Activated CD4-positive, alpha-beta T cell treated with anti-CD3 and anti-CD28 coated beads, Interleukin-2, amount 50 U/mL, for 48 hours (primary cell): ENCODE data around the gene GABARAP.
A peak's percentile ranks its signal among the peaks of the same experiment; 100 is the strongest.

Experiments
- DNase-seq, 2 experiments: peaks; one replicate each; pipeline ENCODE4 v3.0.0-alpha.2; 2020

The GABARAP gene

DNA sequence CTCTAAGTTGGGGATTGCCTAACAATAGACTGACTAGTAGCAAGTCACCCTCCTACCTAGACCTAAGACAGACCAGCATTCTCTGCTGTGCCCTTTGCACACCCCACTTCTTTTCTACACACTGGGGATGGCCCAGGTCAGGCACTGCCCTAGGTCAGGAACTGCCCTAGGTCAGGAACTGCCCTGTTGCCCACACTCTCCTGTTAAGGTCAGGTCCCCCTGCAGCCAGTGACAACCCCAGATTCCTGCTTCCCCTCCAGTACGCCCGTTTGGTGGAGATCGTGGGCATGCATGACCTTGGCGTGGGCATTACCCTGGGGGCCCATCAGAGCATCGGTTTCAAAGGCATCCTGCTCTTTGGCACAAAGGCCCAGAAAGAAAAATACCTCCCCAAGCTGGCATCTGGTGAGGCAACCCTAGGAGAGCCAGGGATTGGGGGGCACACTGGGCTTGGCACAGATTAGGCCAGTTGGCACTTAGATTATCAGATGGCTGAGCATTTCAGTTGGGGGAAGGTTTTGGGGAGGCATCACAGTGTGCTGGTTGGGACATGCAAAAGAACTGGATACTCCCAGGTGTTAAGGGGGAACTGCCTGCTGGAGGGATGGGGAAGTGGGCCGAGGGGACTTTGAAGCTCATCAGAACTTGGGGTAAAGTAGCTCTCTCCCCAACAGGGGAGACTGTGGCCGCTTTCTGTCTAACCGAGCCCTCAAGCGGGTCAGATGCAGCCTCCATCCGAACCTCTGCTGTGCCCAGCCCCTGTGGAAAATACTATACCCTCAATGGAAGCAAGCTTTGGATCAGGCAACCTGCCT lies 20.8 kb downstream of the GABARAP start:
- DNase-seq: no peak

DNA sequence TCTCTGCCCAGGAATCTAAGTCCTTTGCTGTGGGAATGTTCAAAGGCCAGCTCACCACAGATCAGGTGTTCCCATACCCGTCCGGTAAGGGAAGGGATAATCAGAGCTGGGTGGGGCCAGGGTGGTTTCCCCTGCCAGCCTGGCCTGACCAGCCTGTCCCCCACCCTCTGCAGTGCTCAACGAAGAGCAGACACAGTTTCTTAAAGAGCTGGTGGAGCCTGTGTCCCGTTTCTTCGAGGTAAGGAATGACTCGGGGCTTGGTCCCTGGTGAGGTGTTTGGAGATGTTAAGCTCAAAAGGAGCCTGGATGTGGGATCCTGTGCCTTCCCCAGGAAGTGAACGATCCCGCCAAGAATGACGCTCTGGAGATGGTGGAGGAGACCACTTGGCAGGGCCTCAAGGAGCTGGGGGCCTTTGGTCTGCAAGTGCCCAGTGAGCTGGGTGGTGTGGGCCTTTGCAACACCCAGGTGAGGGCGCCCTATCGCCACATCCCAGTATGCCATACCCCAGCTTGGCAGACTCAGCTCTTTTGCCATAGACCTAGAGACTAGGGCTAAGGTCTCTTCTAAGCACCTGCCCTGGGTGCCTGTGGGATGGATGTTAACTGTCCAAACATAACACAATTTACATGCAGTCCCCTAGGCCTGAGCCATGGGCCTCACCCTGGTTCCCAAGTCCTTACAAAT lies 21.5 kb downstream of the GABARAP start:
- peak; percentile 66 to 72 for DNase-seq

DNA sequence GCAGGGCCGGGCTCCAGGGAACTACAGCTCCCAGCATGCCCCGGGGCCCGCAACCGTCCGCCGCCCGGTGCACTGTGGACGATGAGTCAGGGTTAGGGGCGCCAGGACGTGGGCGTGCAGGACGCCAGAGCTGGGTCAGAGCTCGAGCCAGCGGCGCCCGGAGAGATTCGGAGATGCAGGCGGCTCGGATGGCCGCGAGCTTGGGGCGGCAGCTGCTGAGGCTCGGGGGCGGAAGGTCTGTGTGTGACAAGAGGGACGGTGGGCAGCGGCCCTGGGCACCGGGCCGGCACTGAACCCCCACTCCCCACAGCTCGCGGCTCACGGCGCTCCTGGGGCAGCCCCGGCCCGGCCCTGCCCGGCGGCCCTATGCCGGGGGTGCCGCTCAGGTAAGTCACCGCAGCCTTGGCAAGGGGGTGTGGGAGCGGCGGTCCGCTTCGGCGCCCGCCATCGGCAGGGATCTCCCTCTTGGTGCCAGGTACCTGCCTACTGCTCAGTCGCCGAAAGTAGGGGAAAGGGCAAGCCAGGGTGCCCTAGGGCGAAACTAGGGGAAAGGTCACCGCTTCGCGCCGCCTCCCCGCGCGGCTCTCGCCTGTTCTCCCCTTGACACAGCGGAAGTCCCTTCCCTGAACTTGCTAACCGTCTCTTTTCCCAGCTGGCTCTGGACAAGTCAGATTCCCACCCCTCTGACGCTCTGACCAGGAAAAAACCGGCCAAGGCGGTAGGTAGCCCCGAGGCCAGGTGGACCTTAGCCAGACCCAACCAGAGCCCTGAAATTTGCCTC lies 22.2 kb downstream of the GABARAP start, which contains the start of the genes ACADVL and DLG4:
ACADVL (plus strand) TSS at position 127 of the 781 bp plus-strand sequence; CDS start at position 174, 47 bp downstream.
DLG4 (minus strand) TSS at position 25 of the 781 bp plus-strand sequence.
- DNase-seq: peak; percentile 87 to 90

DNA sequence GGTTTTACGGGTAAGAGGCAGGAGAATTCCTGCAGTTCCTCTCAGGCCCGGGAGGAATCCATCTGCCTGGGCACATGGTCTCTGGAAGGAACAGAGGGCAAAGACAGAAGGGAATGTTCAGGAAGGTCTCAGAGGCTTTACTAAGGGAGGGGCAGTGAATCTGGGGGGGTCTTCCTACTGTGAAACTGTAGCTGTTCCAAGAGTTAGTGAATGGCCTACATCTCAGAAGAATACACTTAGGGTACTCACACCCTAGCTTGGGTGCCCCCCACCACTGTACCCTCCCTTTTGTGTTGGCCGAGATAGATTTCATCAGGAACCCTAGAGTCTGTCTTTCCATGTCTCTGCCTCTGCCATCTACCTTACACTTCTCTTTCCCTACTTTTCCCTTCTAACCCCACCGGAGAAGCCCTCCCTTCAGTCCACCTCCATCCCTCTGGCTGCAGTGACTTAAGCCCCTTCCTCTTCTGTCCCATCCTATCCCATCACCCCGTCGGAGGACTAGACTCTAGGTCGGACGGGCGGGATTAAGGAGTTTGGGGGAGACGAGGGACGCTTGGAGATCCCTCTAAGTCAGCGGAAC lies 22.9 kb downstream of the GABARAP start:
- DNase-seq: no peak

DNA sequence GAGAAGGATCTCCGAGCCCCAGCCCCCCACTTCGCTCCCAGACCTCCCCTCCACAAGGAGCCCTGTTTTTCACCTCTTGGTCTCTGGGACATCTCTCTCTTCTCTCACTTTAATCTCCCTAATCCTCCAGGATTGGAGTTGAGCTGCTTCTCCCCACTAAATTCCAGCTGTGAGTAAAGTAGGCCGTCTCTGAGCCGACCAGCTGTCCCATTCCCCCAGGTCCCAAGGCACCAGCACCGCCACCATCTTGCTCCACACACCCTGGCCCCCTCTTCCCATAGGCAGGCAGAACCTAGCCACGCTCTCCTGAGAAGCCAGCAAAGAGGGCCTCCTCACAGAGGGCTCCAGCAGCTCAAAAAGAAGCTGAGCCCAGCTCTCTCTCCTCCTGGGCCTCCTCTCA lies 23.5 kb downstream of the GABARAP start:
- no peak for DNase-seq

DNA sequence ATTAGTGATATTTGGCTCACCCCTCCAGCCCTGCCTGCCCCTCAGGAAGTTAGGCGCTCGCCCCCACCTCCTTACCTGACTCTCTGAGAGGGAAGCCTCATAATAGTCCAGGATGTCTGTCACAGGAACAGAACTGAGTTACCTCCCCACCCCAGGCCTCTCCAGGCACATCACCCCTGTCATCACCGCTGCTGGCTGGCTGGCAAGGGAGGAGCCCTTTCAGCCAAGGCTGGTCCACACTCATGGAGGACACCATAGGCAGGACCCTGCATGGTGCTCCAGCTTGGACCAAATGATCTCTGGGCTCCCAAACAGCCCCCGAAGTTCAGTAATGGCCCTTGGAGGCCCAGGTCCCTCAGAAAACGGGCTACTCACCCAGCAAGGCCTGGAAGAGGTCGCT lies 24.1 kb downstream of the GABARAP start:
- no peak for DNase-seq

DNA sequence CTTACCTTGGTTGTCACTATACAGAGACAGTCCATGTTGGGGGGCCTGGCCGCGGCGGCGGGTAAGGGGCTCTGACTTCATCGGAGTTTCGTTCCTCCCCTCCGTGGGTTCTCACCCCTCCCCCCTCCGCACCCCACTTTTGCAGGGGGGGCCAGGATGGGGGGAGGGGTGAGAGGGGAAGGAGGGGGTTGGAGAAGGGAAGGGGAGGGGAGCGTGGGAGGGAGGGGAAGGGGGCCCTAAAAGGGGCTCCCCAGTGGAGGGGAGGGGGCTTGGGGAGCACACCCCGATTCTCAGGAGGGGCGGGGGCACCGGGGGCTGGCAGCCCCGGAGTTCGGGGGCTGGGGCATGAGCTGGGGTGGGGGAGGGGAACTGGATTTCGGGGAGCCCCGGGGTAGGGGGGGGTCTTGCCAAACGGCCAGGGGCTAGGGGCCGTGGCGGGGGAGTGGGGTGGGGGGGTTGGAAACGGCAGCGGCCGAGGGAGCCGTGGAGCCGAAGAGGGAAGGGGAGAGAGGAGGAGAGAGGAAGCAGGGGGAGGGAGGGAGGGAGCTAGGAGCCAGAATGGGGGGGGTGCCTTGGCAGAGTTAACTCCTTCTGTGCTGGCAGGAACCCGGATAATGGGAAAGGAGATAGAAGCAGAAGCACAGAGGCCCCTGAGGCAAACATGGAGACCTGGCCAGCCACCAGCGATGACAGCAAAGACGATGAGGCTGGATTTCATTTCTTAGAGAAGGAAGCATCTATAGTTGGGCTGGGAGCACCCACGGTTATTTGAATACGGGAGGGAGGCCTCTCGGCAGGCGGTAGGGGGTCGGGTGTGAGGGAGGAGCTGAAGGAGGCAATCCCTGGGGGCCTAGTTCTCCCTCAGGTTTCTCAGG lies 24.9 kb downstream of the GABARAP start:
- no peak for DNase-seq

DNA sequence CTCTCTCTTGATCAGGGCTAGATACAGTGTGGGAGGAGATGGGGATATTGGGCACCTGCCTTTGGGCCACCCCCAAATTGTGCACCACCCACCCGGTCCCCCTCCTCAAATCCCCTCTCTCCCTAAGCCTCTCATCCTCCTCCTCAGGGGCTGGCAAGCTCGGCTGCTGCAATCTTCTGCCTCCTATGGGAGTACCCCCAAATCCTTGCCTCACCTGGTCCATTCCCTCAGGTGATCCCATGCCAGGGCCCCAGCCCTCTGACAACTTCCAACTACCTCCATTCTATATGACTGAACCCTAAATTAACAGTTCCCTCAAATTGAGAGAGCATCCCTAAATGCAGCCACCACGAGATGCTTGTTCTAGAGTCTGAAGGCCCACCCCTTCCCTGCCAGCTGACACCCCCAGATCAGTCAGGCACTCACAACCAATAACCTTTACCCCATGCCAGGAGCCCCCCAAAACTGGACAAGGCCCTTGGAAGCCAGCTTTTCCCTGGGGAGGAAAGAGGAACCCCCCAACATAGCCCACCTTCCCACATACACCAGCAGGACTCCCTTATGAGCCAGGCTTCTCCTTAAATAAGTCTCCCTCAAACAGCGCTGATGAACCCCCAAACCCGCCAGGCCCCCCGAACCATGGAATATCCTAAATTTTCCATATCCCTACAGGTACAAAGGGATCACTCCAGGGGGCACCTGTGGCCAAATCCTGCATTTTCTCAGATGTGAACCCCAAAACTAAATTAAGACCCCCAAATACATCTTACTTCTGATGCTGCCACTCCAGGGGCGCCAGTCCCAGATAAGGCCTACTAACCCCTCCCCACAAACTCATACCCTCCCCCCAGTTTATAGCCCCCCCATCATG lies 25.8 kb downstream of the GABARAP start:
- DNase-seq: no peak

DNA sequence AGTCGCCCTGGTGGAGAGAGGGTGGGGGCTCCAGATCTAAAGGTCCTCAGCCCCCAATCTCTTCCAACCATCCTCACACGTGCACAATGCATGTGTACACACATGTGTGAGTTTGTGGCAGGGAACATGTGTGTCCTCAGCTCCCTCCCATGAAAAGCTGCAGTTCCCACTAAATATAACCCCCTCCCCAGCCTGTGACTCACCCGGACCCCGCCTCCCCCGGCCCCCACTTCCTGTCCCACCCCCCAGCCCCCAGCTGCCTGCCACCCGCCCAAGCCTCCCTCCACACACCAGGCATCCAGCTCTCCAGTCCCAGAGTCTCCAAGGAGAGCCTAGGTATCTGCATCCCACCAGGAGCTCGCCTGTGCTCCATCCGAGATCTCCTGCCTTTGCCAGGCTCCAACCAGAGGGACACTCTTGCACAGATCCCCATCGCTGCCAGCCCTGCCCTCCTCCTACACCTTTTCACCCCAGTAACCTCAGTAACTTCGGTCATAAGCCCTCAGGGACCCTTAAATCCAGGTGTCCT lies 26.5 kb downstream of the GABARAP start:
- no peak for DNase-seq

DNA sequence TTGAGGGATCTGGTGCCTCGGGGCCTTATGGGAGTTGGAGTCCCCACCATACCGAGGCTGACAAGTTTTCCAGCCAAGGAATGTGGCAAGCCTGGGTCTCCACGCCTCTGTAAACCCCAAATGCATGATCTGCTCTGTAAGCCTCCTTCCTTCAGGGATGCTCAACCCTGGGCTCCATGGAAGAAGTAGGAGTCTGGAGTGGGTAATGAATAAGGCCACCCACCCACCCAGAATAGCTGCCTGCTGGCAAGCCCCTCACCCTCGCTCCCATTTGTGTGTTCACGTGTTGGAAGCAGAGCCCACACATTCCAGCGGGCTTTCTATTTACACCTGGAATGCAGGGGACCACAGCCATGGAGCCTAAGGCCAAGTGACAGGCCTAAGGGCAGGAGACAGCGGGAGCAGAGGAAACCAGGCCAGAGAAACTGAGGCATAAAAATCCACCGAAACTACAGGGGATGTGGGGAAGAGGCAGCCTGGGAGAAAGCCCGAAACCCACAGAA lies 27.1 kb downstream of the GABARAP start:
- DNase-seq: no peak

DNA sequence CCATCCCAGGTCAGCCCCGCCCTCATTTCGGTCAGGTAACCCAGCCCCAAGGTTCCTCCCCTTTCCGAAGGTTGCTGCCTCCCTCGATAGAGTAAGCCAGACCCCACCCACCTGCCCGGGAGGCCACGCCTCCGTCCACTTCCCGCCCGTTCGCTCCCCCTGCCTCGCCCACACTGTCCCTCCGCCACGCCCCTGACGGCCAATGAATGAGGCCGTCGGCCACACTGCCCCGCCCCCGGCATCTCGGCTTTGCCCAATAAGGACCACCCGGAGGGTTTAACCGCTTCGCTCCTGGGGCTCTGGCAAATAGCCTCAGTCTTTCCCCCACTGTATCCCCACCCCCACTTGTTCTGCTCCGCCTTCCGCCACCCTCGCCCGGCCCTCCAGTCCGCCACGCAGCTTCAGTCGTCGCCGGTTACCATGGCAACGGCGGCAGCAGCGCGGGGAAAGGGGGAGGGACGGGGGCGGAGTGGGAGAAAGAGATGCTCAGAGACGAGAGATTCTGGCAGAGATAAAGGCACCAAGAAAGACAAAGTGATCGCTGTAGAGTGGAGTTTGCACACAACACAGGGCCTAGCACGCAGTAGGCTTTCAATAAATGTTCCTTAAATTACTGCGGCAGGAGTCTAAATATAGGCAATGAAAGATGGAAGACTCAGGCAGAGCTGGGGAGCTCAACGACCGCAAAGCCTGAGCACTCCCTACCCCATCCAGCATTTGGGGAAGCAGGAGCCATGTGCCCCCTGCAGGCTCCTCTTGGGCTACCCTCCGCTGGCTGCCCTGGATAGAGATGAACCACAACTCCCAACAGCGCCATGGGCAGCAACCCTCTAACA lies 27.7 kb downstream of the GABARAP start:
- peak; percentile 100 for DNase-seq

DNA sequence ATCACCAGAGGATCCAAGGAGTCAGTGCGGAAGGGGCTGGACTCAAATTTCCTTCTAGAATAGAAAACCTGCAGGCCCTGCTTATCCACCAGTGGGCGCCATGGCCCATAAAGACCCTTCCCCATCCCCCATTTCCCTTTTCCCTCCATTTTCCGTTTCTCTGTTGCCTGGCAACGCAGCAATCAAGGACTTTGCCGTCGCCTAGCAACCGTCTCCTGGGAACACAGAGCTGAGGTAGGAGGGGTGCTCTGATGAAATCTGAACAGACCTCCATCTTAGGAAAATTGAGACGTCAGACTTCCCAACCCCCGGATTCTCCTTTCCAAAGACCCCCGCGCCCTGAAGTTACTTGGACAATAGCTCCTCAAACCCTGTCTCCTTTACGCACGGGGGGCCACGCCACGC lies 28.4 kb downstream of the GABARAP start:
- peak in 1 of 2 experiments; percentile 58 for DNase-seq

DNA sequence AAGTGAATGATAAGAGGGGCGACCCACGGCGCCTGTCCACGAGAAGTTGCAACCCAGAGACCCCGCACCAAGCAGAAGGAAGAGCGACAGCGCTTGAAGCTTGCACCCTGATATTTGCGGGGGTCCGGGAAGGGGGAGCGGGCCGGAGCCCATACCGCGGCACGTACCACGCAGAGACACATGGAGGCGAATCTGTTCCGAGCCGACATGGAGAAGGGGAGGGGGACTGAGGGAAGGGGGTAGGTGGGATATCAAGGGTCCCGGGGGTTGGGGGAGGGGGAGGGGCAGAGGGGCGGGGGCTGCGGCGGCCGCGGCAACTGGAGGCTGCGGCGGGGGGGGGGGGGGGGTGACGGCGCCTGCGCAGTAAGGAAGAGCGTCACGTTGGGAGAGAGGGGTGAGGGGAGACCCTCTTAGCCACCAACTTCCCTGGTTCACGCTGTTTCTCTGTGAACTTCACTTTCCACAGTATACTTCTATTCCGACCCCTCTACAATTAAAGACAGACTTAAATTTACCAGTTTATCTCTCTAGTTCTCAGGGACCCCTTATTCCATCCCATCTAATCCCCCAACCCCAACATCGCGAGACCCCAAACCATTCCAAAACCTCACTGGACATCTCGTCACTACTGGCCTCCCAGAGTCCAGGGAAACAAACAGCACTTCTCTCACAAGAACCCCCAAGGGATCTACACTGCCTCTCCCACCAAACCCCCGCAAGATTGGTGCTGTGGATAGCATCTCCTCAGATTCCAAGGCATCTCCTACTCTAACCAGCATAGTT lies 30.6 kb downstream of the GABARAP start:
- no peak for DNase-seq

DNA sequence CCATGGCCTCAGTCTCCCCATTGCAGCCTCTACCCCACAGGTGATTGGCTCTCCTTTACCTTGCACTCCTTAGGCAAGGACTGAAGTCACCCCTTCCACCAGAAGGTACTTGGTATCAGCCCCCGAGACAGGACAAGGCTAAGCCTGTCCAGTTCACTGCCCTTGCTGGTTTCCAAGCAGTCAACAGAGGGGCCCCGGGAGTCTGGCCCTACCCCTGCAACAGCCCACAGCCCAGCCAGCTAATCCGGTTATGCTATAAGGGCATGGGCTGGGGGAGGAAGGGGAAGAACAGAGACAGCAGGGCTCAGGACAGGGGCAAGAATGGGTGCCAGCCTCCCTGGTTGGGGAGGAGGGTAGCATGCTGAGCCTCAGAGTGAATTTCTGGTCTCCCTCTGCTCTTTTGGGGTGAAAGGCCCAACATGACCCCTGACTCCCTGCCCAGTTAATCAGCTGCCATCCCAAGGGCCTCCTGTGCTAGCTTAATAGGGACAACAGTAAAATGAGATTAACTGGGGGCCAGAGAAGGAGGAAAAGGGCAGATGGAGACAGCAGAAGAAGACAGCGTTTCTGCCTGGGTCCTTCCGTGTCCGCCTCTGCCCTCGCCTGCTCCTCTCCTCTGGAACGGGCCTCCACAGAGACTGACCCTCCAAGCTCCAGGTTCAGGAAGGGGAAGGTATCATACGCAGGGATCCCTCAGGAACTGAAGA lies 33.3 kb downstream of the GABARAP start:
- DNase-seq: no peak

DNA sequence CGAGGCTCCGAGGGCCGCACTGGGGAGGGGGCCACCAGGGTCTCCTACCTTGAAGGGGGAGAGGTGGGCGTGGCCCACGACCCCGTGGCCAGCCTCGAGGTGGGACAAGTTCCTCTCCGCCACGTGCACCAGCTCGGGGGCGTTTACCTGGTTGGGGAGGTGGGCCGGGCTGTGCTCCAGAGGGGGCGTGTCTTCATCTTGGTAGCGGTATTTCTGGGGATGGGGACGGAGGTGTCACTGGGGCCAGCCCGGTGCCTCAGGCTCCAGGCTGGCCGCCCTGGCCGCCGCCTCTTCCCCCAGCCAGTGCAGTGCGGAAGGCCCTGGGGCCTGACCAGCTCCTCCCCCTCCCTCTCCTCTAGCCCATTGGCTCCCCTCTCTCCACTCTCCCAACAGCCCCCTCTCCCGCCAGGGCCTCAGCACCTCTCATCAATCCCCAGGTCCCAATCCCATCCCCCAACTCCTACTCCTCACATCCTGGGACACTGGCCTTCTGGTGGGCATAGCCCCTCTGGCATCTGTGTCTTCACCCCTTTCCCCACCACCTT lies 34.1 kb downstream of the GABARAP start:
- DNase-seq: no peak

DNA sequence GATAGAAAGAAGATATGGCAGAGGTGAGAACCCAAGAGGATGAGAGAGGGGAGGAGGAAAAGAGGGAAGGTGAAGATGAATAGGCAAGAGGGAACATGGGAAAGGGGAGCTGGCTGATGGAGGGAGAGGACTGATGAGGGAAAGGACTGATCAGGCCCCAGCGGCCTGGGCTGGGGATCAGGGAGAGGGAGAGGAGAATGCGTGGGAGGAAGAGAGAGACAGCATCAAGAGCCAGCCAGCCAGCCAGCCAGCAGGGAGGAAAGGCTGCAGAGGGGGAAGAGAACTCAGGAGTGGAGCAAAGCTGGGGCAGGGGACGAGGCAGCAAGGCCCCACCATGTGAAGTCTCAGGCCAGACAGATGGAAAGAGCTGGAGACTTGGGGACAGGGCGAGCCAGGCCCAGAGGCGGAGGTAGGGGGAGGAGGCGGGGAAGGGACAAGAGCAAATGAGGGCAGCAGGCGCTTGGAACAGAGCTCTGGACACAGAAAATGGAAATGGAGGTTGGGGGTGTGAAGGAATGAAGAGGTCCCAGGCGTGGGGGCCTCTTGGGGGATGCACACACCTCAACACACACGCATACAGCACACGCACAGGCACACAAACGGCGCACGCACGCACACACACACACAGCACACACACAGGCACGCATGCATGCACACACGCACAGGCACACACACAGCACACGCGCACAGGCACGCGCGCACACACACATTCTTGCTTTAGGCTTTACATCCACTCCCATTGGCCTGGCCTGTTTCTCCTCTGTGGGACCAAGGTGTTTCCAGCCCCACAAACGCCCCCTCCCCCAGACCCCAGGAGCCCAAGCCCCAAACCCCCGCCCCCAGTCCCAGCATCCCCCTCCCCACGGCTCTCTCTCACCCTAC lies 34.9 kb downstream of the GABARAP start:
- no peak for DNase-seq

DNA sequence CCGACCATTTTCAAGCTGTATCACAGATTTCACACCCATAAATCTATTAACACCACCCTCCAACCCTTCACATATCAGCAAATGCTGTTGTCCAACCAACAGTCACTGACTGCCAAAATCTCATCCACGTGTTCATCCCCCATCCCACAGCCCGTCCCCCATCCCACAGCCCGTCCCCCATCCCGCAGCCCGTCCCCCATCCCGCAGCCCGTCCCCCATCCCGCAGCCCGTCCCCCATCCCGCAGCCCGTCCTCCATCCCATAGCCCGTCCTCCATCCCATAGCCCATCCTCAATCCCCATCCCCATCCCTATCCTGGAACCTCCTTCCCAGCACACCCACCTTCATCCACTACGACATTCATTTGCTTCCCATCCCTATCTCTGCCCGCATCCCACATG lies 36.7 kb downstream of the GABARAP start:
- DNase-seq: no peak
